Calu3 (cell line): Measurements from ENCODE around the gene CSMD2. TPM values are rescaled to one million over a fixed set of nuclear protein-coding genes. Genes with fewer than 3 reads are reported as not detected.

Source experiments
- BruUV-seq: library from RNA; stranded (reverse); fragments of 400-500 nt; replicated peaks from 2 replicates; lab custom pipeline; 2021; lab: Mats Ljungman, UMichigan
- CTCF ChIA-PET: fragments of 300-600 bp; sonication (Branson Sonifier 250); formaldehyde crosslinking; loops from one replicate; lab custom pipeline; 2022; ENCODE audit warnings: antibody characterized with exemption; lab: Charles Lee
- DNase-seq: peaks from one replicate; pipeline ENCODE4 v3.0.0; 2022
- H3K27ac Mint-ChIP-seq: one replicate; pipeline ENCODE4 v1.8.0; 2022; ENCODE audit warnings: mixed read lengths; ENCODE audit not compliant: unreplicated experiment
- H3K27me3 Mint-ChIP-seq: one replicate; pipeline ENCODE4 v1.8.0; 2022; ENCODE audit warnings: mixed read lengths; ENCODE audit not compliant: unreplicated experiment
- H3K36me3 Mint-ChIP-seq: one replicate; pipeline ENCODE4 v1.8.0; 2022; ENCODE audit warnings: mild to moderate bottlenecking, moderate library complexity, mixed read lengths; ENCODE audit not compliant: insufficient read depth, unreplicated experiment
- H3K4me1 Mint-ChIP-seq: one replicate; pipeline ENCODE4 v1.8.0; 2022; ENCODE audit warnings: mild to moderate bottlenecking, low read depth, mixed read lengths; ENCODE audit not compliant: unreplicated experiment
- H3K4me3 Mint-ChIP-seq: one replicate; pipeline ENCODE4 v1.8.0; 2022; ENCODE audit warnings: mild to moderate bottlenecking, low read depth, moderate library complexity, mixed read lengths; ENCODE audit not compliant: unreplicated experiment
- H3K9me3 Mint-ChIP-seq: one replicate; pipeline ENCODE4 v1.8.0; 2022; ENCODE audit warnings: low read depth, mixed read lengths; ENCODE audit not compliant: unreplicated experiment
- CTCF ChIP-seq: fragments of 200-600 bp; IDR thresholded peaks from one replicate; pipeline ENCODE4 v1.8.0; 2022; ENCODE audit warnings: antibody characterized with exemption; ENCODE audit not compliant: unreplicated experiment
- intact Hi-C: fragments of 100-400 bp; cut with micrococcal nuclease; formaldehyde crosslinking; loops from one replicate; pipeline ENCODE4 v1.10.0; 2022; ENCODE audit not compliant: unreplicated experiment
- total RNA-seq: library from RNA; stranded (reverse); gene quantifications from 2 replicates; pipeline ENCODE4 v1.2.3, GENCODE V29; 2022

Gene CSMD2
- total RNA-seq, 1 experiment from 2014 or later = not detected

DNA sequence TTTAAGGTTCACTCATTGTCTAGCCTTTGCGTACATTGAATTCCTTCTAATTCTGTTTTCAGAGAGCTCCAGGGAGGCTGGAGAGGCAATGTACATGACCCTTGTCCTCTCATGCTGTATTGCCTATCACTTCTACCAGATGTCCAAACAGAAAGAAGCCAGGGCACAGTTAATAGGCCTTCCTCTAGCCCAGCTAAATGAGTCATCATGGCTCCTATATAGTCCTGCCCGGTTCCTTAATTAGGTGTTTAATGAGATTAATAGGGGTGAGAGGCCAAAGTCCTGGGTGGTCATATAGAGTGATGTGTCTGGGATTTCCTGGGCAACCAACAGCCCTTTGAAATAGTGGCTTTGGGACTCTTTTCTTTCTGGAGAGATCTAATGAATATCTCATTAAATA is 616.3 kb downstream of the CSMD2 start:
- no peaks in the 10 kb centered on the region for H3K4me1 Mint-ChIP-seq
- intact Hi-C loops = no loop called here
- BruUV-seq = no TSS peak

DNA sequence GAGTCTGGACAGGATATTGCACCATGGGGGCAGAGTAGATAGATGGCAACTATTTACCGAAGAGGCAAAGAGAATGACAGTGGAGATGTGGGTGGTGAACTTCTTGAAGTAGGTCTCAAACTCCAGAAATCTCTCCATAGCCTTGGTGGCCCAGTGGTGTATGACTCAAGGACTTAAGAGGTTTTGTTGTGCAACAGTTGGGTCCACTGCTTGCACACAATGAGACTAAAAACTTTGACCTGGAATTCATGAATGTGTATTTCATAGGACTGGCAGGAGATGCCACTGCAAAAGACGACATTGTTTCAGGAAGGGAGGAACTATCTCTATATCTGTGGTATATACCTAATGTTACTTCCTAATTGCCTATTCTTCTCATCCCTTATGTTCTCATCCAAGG is 616.7 kb downstream of the CSMD2 start:
- Mint-ChIP-seq H3K36me3 (no peaks in the 10 kb centered on the region), H3K9me3 (peaks cover 4% of the 10 kb centered on the region), H3K4me1 (no peaks in the 10 kb centered on the region), H3K4me3 (no peak overlapping the region), H3K27me3 (peaks cover 69% of the 10 kb centered on the region), H3K27ac (no peak overlapping the region)
- BruUV-seq = no TSS peak
- TF ChIP-seq CTCF = no peak
- no peak for DNase-seq
- intact Hi-C loops = no loop called here
- CTCF ChIA-PET = no interaction called here

More for the DNA sequence above, 616.3 kb downstream of the CSMD2 start:
- no peak for TF ChIP-seq CTCF
- no peak for DNase-seq
- no peaks in the 10 kb centered on the region for H3K36me3 Mint-ChIP-seq
- CTCF ChIA-PET = no interaction called here
- no peak overlapping the region for H3K27ac Mint-ChIP-seq
- peaks cover 69% of the 10 kb centered on the region for H3K27me3 Mint-ChIP-seq
- H3K9me3 Mint-ChIP-seq = peaks cover 4% of the 10 kb centered on the region
- H3K4me3 Mint-ChIP-seq = no peak overlapping the region

GRCh38 chr1:33547576-33547975 is 617.5 kb downstream of the CSMD2 start:
- TF ChIP-seq CTCF = no peak
- CTCF ChIA-PET = no interaction called here
- no peak for DNase-seq
- peaks cover 4% of the 10 kb centered on the region for H3K9me3 Mint-ChIP-seq
- no peak overlapping the region for H3K4me3 Mint-ChIP-seq
- no peak overlapping the region for H3K27ac Mint-ChIP-seq
- H3K36me3 Mint-ChIP-seq = no peaks in the 10 kb centered on the region
- H3K27me3 Mint-ChIP-seq = peaks cover 69% of the 10 kb centered on the region
- H3K4me1 Mint-ChIP-seq = no peaks in the 10 kb centered on the region
- intact Hi-C loops = no loop called here
- BruUV-seq = no TSS peak

DNA sequence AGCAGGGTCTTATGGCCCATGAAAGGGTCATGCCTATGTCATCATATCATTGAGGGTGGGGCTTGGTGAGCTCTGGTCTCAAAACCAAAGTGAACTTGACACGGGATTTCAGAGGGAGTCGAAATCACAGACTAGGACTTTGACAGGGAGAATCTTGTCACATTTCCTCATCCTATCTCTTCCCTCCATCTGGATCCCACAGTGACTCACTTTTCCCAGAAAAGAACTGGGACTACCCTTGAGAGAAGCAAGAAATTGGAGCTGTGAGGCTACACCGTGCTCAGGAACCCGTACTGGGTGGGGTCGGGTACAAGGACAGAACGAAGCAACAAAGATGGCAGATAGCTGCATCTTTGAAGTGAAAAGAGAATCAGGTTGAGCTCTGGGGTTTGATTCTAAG is 623.1 kb downstream of the CSMD2 start:
- intact Hi-C loops = no loop called here
- Mint-ChIP-seq H3K4me3 (no peak overlapping the region), H3K27me3 (peaks cover 23% of the 10 kb centered on the region), H3K9me3 (no peaks in the 10 kb centered on the region), H3K27ac (no peak overlapping the region), H3K36me3 (no peaks in the 10 kb centered on the region), H3K4me1 (no peaks in the 10 kb centered on the region)
- TF ChIP-seq CTCF = no peak
- DNase-seq = no peak
- CTCF ChIA-PET = no interaction called here
- BruUV-seq = no TSS peak
